ACC112 (cell line): ENCODE measurements around the gene CCN2.
A peak's percentile ranks its signal among the peaks of the same experiment; 100 is the strongest.

Source experiments
- H2AFZ ChIP-seq: fragments of 200-600 bp; sonication (generic); one replicate; pipeline ENCODE4 v1.6.0; 2017; ENCODE audit warnings: antibody characterized with exemption, low read length; ENCODE audit not compliant: unreplicated experiment
- H3K27ac ChIP-seq: fragments of 200-600 bp; sonication (generic); 2 replicates; pipeline ENCODE4 v1.5.1; 2014; ENCODE audit warnings: low read depth, mild to moderate bottlenecking, antibody characterized with exemption, low read length, moderate library complexity
- H3K27me3 ChIP-seq: fragments of 200-600 bp; sonication (generic); 2 replicates; pipeline ENCODE4 v1.6.1; 2014; ENCODE audit warnings: mild to moderate bottlenecking, antibody characterized with exemption, low read length, moderate library complexity, mixed read lengths; ENCODE audit not compliant: insufficient read depth
- H3K36me3 ChIP-seq: fragments of 200-600 bp; sonication (generic); 2 replicates; pipeline ENCODE4 v1.6.1; 2016; ENCODE audit warnings: mild to moderate bottlenecking, antibody characterized with exemption, low read length, moderate library complexity, mixed read lengths; ENCODE audit not compliant: insufficient read depth
- H3K4me1 ChIP-seq: fragments of 200-600 bp; sonication (generic); one replicate; pipeline ENCODE4 v1.6.1; 2016; ENCODE audit warnings: low read length, mixed read lengths; ENCODE audit not compliant: insufficient read depth, unreplicated experiment, control insufficient read depth
- H3K4me3 ChIP-seq: fragments of 200-600 bp; sonication (generic); 2 replicates; pipeline ENCODE4 v1.5.1; 2014; ENCODE audit warnings: mild to moderate bottlenecking, low read depth, low read length
- H3K79me2 ChIP-seq: fragments of 200-600 bp; sonication (generic); one replicate; pipeline ENCODE4 v1.6.0; 2016; ENCODE audit warnings: low read length; ENCODE audit not compliant: control insufficient read depth, unreplicated experiment, insufficient read depth

The CCN2 gene

GRCh38 chr6:131981624-131981978, 30.4 kb upstream of the CCN2 start:
- H2AFZ ChIP-seq, result no peak overlapping the region
- peaks cover 82% of the 10 kb centered on the region for H3K4me1 ChIP-seq
- H3K27me3 ChIP-seq, result no peaks in the 10 kb centered on the region
- H3K36me3 ChIP-seq, result no peaks in the 10 kb centered on the region
- peak overlapping the region; percentile 84 for H3K27ac ChIP-seq
- no peaks in the 10 kb centered on the region for H3K79me2 ChIP-seq
- H3K4me3 ChIP-seq, result no peak overlapping the region

- peak overlapping the region; percentile 84 for H3K27ac ChIP-seq
- H3K4me1 ChIP-seq, result peaks cover 88% of the 10 kb centered on the region
- no peak overlapping the region for H2AFZ ChIP-seq
- H3K27me3 ChIP-seq, result no peaks in the 10 kb centered on the region
- no peaks in the 10 kb centered on the region for H3K36me3 ChIP-seq
- H3K4me3 ChIP-seq, result no peak overlapping the region
- H3K79me2 ChIP-seq, result no peaks in the 10 kb centered on the region
Measured at GRCh38 chr6:131980791-131981623, 29.8 kb upstream of the CCN2 start.

GRCh38 chr6:131980338-131980790, 29.2 kb upstream of the CCN2 start:
- Histone ChIP-seq H3K79me2 (no peaks in the 10 kb centered on the region), H3K27me3 (no peaks in the 10 kb centered on the region), H3K4me1 (peaks cover 94% of the 10 kb centered on the region), H3K27ac (peak overlapping the region; percentile 84), H2AFZ (no peak overlapping the region), H3K36me3 (no peaks in the 10 kb centered on the region), H3K4me3 (no peak overlapping the region)

GRCh38 chr6:131979515-131980337, 28.6 kb upstream of the CCN2 start:
- peak overlapping the region; percentile 84 for H3K27ac ChIP-seq

GRCh38 chr6:131978522-131978921, 27.4 kb upstream of the CCN2 start:
- Histone ChIP-seq H3K4me3 (no peak overlapping the region), H3K27ac (0 out of 2 replicates have a peak overlapping the region, but pooled peaks have one; percentile 5), H3K27me3 (no peaks in the 10 kb centered on the region), H3K4me1 (peaks cover 78% of the 10 kb centered on the region), H3K79me2 (no peaks in the 10 kb centered on the region), H2AFZ (no peak overlapping the region), H3K36me3 (no peaks in the 10 kb centered on the region)

More at GRCh38 chr6:131979515-131980337, 28.6 kb upstream of the CCN2 start:
- no peak overlapping the region for H2AFZ ChIP-seq
- no peaks in the 10 kb centered on the region for H3K27me3 ChIP-seq
- peaks cover 90% of the 10 kb centered on the region for H3K4me1 ChIP-seq
- H3K79me2 ChIP-seq, result no peaks in the 10 kb centered on the region
- no peak overlapping the region for H3K4me3 ChIP-seq
- no peaks in the 10 kb centered on the region for H3K36me3 ChIP-seq

- Histone ChIP-seq H3K27ac (peak overlapping the region; percentile 79), H3K4me3 (no peak overlapping the region), H3K36me3 (no peaks in the 10 kb centered on the region), H2AFZ (no peak overlapping the region), H3K27me3 (no peaks in the 10 kb centered on the region), H3K79me2 (no peaks in the 10 kb centered on the region), H3K4me1 (peaks cover 60% of the 10 kb centered on the region)
Measured at GRCh38 chr6:131976545-131977061, 25.4 kb upstream of the CCN2 start.

- Histone ChIP-seq H3K36me3 (no peaks in the 10 kb centered on the region), H3K4me1 (peaks cover 34% of the 10 kb centered on the region), H2AFZ (no peak overlapping the region), H3K79me2 (no peaks in the 10 kb centered on the region), H3K27me3 (no peaks in the 10 kb centered on the region), H3K27ac (no peak overlapping the region), H3K4me3 (no peak overlapping the region)
Measured at GRCh38 chr6:131972741-131973140, 21.6 kb upstream of the CCN2 start.

- H3K79me2 ChIP-seq, result no peaks in the 10 kb centered on the region
- H3K36me3 ChIP-seq, result no peaks in the 10 kb centered on the region
- 0 out of 2 replicates have a peak overlapping the region, but pooled peaks have one; percentile 46 for H3K4me3 ChIP-seq
- peaks cover 17% of the 10 kb centered on the region for H3K4me1 ChIP-seq
- H3K27me3 ChIP-seq, result no peaks in the 10 kb centered on the region
- peak overlapping the region; percentile 80 for H2AFZ ChIP-seq
- H3K27ac ChIP-seq, result no peak overlapping the region
Measured at GRCh38 chr6:131970076-131970859, 19.1 kb upstream of the CCN2 start.

GRCh38 chr6:131968656-131969055, 17.5 kb upstream of the CCN2 start:
- H3K4me1 ChIP-seq, result peaks cover 17% of the 10 kb centered on the region
- no peaks in the 10 kb centered on the region for H3K27me3 ChIP-seq
- no peak overlapping the region for H2AFZ ChIP-seq
- no peak overlapping the region for H3K4me3 ChIP-seq
- H3K79me2 ChIP-seq, result no peaks in the 10 kb centered on the region
- H3K27ac ChIP-seq, result no peak overlapping the region
- H3K36me3 ChIP-seq, result no peaks in the 10 kb centered on the region

- no peak overlapping the region for H2AFZ ChIP-seq
- no peaks in the 10 kb centered on the region for H3K79me2 ChIP-seq
- H3K4me1 ChIP-seq, result peaks cover 17% of the 10 kb centered on the region
- no peak overlapping the region for H3K4me3 ChIP-seq
- H3K27me3 ChIP-seq, result no peaks in the 10 kb centered on the region
- no peak overlapping the region for H3K27ac ChIP-seq
- no peaks in the 10 kb centered on the region for H3K36me3 ChIP-seq
Measured at GRCh38 chr6:131967948-131968347, 16.8 kb upstream of the CCN2 start.
